Hematopoietic multipotent progenitor cell (in vitro differentiated cells): ENCODE measurements around the gene ITIH3. TPM values are rescaled to one million over a fixed set of nuclear protein-coding genes. Genes with fewer than 3 reads are reported as not detected.

Experiments
- DNase-seq, 3 donors: peaks; one replicate each; pipeline ENCODE4 v3.0.0-alpha.2; 2011 to 2015; ENCODE audit warnings: low read depth in 2 of 3, low spot score in 2 of 3
- total RNA-seq: library from RNA; depleted of rRNA; stranded (reverse); fragments of >200 nt; gene quantifications from one replicate; pipeline ENCODE4 v1.2.3, GENCODE V29; 2012

Gene ITIH3
- total RNA-seq, 1 donor: not detected

DNA sequence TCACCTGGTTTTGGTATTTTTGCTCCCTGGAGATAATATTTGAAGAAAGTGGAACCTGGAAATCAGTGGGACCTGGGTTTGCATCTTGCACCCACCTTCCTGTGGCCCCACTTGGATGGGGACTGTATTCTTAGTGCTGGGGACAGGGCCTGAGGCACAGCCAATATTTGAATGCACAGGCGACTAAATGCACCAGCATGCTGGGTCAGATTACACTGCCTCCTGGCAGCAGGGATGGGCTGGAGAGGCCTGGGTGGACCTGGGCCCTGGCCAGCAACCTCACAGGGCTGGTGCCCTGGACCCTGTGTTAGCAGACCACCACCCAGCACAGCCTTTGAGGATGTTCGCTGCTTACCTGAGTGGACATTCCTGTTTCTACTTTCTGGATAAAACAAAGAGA is 25.3 kb downstream of the ITIH3 start:
- no peak for DNase-seq

- peak in 2 of 3 donors; percentile 11 to 47 for DNase-seq
Observed at GRCh38 chr3:52820736-52821135, 26.1 kb downstream of the ITIH3 start.

GRCh38 chr3:52822363-52822762 is 27.8 kb downstream of the ITIH3 start:
- DNase-seq: no peak

DNA sequence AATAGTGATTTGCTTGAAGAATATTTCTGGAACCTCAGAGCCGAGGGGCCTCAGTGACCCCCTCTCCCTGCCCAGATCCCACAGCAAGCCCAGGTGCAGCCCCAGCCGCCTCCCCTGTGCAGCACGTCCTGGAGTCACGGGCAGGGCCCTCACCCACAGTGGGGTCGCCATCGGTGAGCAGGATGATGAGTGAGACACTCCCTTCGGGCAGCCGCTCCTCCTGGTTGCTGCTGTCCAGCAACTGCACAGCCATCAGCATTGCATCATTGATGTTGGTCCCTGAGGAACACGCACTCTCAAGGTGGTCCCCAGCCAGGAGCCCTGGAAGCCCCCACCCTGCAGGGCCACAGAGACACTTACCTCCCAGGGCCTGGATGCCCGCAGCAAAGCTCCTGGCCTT is 29.4 kb downstream of the ITIH3 start:
- no peak for DNase-seq

DNA sequence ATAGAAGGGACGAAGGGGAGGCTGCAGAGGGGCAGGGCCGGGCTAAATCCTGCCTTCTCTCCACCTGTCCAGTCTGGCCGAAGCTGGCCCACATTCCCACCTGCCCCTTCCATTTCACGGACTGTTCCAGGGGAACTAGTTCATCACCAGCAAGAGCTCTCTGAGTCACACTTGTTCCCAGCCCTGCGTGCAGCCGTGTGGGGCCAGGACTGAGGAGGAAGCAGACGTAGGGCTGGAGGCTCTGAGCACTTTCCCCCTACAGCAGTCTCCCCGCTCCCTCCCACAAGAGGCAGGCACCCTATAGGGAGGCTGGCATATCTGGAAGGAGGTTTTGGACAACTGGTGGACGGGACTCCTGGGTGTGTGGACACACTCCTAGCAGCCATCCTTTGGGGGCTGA is 32.8 kb downstream of the ITIH3 start:
- DNase-seq: no peak

- DNase-seq: no peak
Observed at GRCh38 chr3:52827866-52828376, 33.3 kb downstream of the ITIH3 start.

- DNase-seq: no peak
Observed at GRCh38 chr3:52829482-52829881, 34.9 kb downstream of the ITIH3 start.

DNA sequence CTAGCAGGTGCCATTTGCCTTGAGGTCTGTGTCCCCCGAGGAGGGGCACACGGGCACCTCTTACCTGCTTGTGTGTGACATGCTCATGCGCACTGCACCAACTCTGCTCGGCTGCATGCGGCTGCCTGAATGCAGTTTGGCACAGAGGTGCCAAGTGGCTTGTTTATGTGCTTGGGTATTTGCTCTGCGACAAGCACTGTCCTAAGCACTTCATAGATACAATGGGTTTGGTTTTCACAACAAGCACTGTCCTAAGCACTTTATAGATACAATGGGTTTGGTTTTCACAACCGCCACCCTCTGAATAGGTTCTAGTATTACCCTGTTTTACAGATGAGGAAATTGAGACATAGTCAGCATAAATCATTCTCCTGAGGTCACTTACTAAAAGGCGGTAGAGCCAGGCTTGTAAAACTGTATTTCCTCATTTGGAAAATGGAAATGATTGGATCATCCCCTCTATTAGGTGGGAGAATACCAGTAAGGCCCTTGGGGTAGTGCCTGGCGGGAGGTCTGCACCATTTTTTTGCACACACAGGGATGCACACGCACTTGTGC is 35.4 kb downstream of the ITIH3 start:
- DNase-seq: no peak

DNA sequence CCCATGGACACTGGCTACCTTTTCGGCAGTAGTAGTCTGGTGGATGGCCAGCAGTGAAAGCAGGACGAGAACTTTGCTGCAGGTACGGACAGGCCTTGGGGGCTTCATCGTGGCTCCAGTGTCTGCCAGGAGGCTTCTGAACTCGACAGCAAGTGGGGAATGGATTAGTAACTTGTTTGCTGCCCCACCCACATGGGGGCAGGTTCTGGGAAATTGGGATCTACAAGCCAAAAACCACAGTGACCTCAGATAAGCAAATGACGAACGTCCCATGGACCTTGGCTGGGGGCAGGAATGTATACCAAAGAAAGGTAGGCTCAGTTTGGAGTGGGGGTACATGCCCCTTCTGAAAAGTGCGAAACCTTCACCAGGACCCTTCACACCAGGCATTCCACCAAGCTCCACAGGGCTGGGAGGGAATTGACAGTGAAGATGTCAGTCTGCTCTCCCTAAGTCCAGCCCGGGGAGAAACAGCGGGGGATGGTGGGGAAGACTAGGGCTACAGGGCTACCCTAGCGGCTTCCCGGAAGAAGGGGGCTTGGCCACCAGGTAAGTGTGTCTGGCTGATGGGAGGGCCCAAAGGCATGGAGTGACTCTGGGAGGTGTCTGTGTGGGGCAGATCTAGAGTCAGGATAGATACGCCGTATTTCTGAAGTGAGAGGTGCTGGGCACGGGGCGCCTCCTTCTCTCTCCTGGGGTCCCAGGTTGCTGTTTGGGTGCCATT is 36.1 kb downstream of the ITIH3 start, which contains the start of gene ITIH4:
ITIH4 (minus strand) TSS at position 138 of the 724 bp plus-strand sequence; CDS start at position 108, 30 bp downstream.
- no peak for DNase-seq

- no peak for DNase-seq
Observed at GRCh38 chr3:52831500-52832301, 37.1 kb downstream of the ITIH3 start.

- DNase-seq: no peak
Observed at GRCh38 chr3:52833202-52833601, 38.6 kb downstream of the ITIH3 start.

DNA sequence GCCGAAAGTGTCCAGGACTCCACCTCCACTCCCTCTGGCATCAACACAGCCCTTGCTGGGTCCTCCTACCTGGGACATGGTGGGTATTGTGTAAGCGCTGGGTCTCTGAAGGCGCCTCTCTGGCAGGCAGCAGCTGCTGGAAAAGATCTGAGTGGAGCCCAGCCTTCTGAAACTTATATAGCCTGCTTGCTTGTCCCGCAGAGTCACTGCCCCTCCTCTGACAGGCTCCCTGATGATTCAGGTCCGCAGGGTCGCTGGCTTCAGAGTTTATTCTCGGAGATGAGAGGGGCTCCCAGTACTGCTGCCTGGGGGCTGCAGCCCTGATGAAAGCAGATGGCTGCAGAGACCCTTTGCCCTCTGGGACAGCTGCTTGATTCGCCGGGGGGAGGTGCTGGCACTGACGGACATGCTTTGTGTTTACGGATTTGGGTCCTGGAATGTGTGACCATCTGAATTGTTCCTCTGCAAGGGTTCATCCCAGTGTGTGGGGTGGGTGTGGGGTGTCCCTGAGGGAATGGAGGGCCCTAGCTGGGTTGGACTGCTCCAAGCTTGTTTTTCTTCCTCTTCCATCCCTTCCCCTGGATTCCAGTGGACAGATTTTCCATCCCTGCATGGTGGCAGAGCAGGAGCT is 40.4 kb downstream of the ITIH3 start, which contains the start of gene MUSTN1:
MUSTN1 (minus strand) TSS at position 149 of the 631 bp plus-strand sequence; CDS start at position 78, 71 bp downstream.
- no peak for DNase-seq

GRCh38 chr3:52835766-52836470 is 41.3 kb downstream of the ITIH3 start:
- no peak for DNase-seq

GRCh38 chr3:52836471-52836845 is 41.9 kb downstream of the ITIH3 start:
- no peak for DNase-seq

- no peak for DNase-seq
Observed at GRCh38 chr3:52836986-52837385, 42.4 kb downstream of the ITIH3 start.

GRCh38 chr3:52838561-52839267 is 44.1 kb downstream of the ITIH3 start:
- no peak for DNase-seq

DNA sequence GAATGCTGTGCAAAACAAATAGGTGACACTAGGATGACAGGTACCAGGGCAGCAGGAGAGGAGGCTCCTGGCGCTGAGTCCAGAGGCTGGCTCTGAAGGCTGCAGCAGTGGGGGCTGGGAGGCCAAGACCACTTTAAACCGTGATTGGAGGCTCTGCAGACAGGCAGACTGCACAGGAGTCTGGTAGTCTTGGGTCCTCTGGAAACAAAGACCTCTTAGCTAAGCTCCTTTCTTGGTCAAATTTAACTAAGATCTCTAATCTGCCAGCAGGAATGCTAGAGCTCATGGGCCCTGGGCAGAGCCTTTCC is 44.6 kb downstream of the ITIH3 start:
- no peak for DNase-seq

GRCh38 chr3:52839892-52840545 is 45.4 kb downstream of the ITIH3 start:
- DNase-seq: no peak

DNA sequence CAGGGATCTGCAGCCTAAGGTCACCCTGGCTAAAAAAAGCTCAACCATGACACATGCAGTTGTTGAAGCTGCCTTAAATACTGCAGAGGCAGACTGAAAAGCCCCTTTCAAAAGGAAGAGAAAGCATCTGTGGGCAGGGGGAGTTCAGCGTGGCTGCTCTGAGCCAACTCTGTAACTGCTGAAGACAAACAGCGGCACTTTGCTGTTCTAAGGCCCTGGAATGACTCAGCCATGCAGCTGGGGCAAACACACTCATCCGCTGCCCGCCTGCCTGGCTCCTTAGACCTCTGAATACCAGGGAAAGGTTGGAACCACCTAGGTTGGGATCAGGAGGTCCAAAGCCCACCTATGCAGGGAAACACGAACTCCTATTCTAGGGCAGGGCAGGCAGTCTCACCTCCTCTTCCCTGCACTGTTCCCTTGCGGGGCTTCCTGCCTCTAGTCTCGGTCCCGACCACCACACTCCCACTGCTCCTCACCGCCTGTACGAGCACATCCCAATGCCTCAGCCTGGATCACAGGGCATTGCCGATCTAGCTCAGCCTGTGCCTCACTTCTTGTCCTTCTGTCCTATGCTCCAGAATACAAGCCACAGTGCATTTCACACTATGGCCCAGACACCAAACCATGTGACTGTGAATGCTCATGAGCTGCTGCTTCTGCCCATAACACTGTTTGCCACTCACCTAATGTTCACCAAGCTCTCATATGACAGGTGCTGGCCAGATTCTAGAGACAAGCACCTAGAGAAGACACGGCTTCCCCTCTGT is 46.8 kb downstream of the ITIH3 start:
- DNase-seq: no peak
